ENCODE measurements around the gene CCNY.

GRCh38 chr10:35585903-35586535 lies 249.7 kb downstream of the CCNY start:
- TF ChIP-seq CTCF (IDR thresholded peaks at IDR 0.05; ENCODE audit: low read length) (no peak), EZH2phosphoT487 (IDR thresholded peaks at IDR 0.05; ENCODE audit: low read length) (no peak), EZH2 (optimal IDR thresholded peaks at IDR 0.05; ENCODE audit: low read depth, low read length) (no peak)

Data from MM.1S (cell line).